ENCODE data around the gene EIF2D. TPM values are rescaled to one million over a fixed set of nuclear protein-coding genes. Genes with fewer than 3 reads are reported as not detected.

The EIF2D gene
- total and polyA plus RNA-seq, 9 of the 15 experiments (the other 6 are each of a cell fraction or from before 2014, with no cell fraction given): 81.1 to 138 (median 93.9) TPM

- TF ChIP-seq PYGO2 (tag; IDR thresholded peaks at IDR 0.05) (no peak), CREB5 (CRISPR knock-in tag; IDR thresholded peaks at IDR 0.05) (no peak), RFX1 (IDR thresholded peaks at IDR 0.05) (no peak), HINFP (tag; conservative IDR thresholded peaks at IDR 0.05; ENCODE audit: low read depth) (peak; percentile 69), GABPA (tag; conservative IDR thresholded peaks at IDR 0.05; ENCODE audit: low read depth) (peak; percentile 91), NUFIP1 (IDR thresholded peaks at IDR 0.05; ENCODE audit: partially characterized antibody) (peak; percentile 18), ZEB2 (IDR thresholded peaks at IDR 0.05) (peak; percentile 47; the same call in 1 of the 2 replicates), FOXA3 (CRISPR knock-in tag; conservative IDR thresholded peaks at IDR 0.05 in 1 of 2, IDR thresholded peaks at IDR 0.05 in 1 of 2) (no peak; a peak in 1 of 4 replicates), ZNF695 (CRISPR knock-in tag; IDR thresholded peaks at IDR 0.05) (0 out of 2 replicates have a peak, but pooled peaks have one; percentile 34), DACH1 (IDR thresholded peaks at IDR 0.05; ENCODE audit: partially characterized antibody) (no peak), TCF15 (CRISPR knock-in tag; IDR thresholded peaks at IDR 0.05) (peak; percentile 38; the same call in 1 of the 2 replicates), ZNF12 (CRISPR knock-in tag; IDR thresholded peaks at IDR 0.05) (peak; percentile 63; the same call in 1 of the 2 replicates), ARNT (IDR thresholded peaks at IDR 0.05) (0 out of 4 replicates have a peak, but pooled peaks of 1 of the 2 experiments have one; percentile 63), GABPB1 (CRISPR knock-in tag; IDR thresholded peaks at IDR 0.05) (peak; percentile 32; the same call in 1 of the 2 replicates), SRSF3 (IDR thresholded peaks at IDR 0.05; ENCODE audit: insufficient read depth, low read length) (no peak), MNT (conservative IDR thresholded peaks at IDR 0.05) (peak in 1 of 2 experiments; percentile 71; a peak in 2 of 4 replicates), DPF2 (IDR thresholded peaks at IDR 0.05) (peak; percentile 84), POLR2AphosphoS5 (IDR thresholded peaks at IDR 0.05; ENCODE audit: control insufficient read depth, insufficient read depth, low read depth, low read length) (peak; percentile 47; the same call in 1 of the 2 replicates), POLR2A (conservative IDR thresholded peaks at IDR 0.05) (0 out of 2 replicates have a peak, but pooled peaks have one; percentile 27), JUND (IDR thresholded peaks at IDR 0.05; ENCODE audit: borderline replicate concordance, low read depth, low read length) (peak; percentile 53), JUND (tag; IDR thresholded peaks at IDR 0.05; ENCODE audit: borderline replicate concordance, low read depth, low read length) (peak; percentile 62; the same call in 2 of the 3 replicates)
- TF ChIP-seq, protein P1, sequence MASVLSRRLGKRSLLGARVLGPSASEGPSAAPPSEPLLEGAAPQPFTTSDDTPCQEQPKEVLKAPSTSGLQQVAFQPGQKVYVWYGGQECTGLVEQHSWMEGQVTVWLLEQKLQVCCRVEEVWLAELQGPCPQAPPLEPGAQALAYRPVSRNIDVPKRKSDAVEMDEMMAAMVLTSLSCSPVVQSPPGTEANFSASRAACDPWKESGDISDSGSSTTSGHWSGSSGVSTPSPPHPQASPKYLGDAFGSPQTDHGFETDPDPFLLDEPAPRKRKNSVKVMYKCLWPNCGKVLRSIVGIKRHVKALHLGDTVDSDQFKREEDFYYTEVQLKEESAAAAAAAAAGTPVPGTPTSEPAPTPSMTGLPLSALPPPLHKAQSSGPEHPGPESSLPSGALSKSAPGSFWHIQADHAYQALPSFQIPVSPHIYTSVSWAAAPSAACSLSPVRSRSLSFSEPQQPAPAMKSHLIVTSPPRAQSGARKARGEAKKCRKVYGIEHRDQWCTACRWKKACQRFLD (CRISPR knock-in tag; IDR thresholded peaks at IDR 0.05): peak; percentile 73
These were observed 36.9 kb downstream of the EIF2D start (continued) for GRCh38 chr1:206575165-206575893.
